Suprapubic skin (tissue), 4 donors: ENCODE measurements around the gene MICU1.

Experiments used
- CTCF ChIP-seq, 2 donors: fragments of 200-600 bp in 1 of 2; fragments of 450-650 bp in 1 of 2; sonication (generic) in 1 of 2; IDR thresholded peaks; one replicate each; pipeline ENCODE4 v1.5.1; 2016 to 2019; ENCODE audit warnings: antibody characterized with exemption in 2 of 2, mild to moderate bottlenecking in 1 of 2, moderate library complexity in 1 of 2
- EP300 ChIP-seq: sonication (generic); formaldehyde crosslinking; IDR thresholded peaks from one replicate; pipeline ENCODE4 v1.6.1; 2017; ENCODE audit warnings: antibody characterized with exemption
- POLR2A ChIP-seq, 2 donors: fragments of 450-650 bp; IDR thresholded peaks; one replicate each; pipeline ENCODE4 v1.6.1; 2017; ENCODE audit warnings: antibody characterized with exemption in 2 of 2, mild to moderate bottlenecking in 2 of 2, moderate library complexity in 2 of 2
- POLR2AphosphoS5 ChIP-seq, 3 donors: sonication (generic); formaldehyde crosslinking; IDR thresholded peaks; one replicate each; pipeline ENCODE4 v1.6.1; 2017; ENCODE audit warnings: antibody characterized with exemption in 3 of 3

- TF ChIP-seq EP300, result no peak
- TF ChIP-seq CTCF (IDR thresholded peaks at IDR 0.05), result no peak
- no peak for TF ChIP-seq POLR2A (IDR thresholded peaks at IDR 0.05)
- no peak for TF ChIP-seq POLR2AphosphoS5 (IDR thresholded peaks at IDR 0.05)
These were observed 112.0 kb downstream of the MICU1 start for GRCh38 chr10:72513910-72514309.
